WTC11 (cell line): ENCODE data around the gene CEBPB. TPM values are rescaled to one million over a fixed set of nuclear protein-coding genes. Genes with fewer than 3 reads are reported as not detected.
A peak's percentile ranks its signal among the peaks of the same experiment; 100 is the strongest.
"Not testable (repeated sequence)": the region's sequence is repeated elsewhere in the genome, so short reads cannot be mapped to it uniquely, and the experiment has no call there.

Experiments used
- ATAC-seq: fragments of 200-7000 bp; cut with Tn5 transposase; 2 replicates; pipeline ENCODE4 v1.10.0; 2021; ENCODE audit warnings: mild to moderate bottlenecking, moderate library complexity
- CTCF ChIA-PET: fragments of 300-600 bp; sonication (Branson Sonifier 250); formaldehyde crosslinking; loops from one replicate; lab custom pipeline; 2021; ENCODE audit warnings: antibody characterized with exemption; lab: Charles Lee
- POLR2A ChIA-PET: fragments of 350-600 bp; sonication (Branson Sonifier 250); formaldehyde crosslinking; loops from one replicate; lab custom pipeline; 2021; ENCODE audit warnings: antibody characterized with exemption; lab: Charles Lee
- DNase-seq: peaks from one replicate; pipeline ENCODE4 v3.0.0; 2021; ENCODE audit warnings: low spot score
- H3K27ac Mint-ChIP-seq: 2 replicates; pipeline ENCODE4 v1.8.0; 2021; ENCODE audit warnings: mixed read lengths
- H3K27me3 Mint-ChIP-seq: 2 replicates; pipeline ENCODE4 v1.8.0; 2021; ENCODE audit warnings: low read depth, mild to moderate bottlenecking, moderate library complexity, mixed read lengths
- H3K36me3 Mint-ChIP-seq: 2 replicates; pipeline ENCODE4 v1.8.0; 2021; ENCODE audit warnings: mixed read lengths
- H3K4me1 Mint-ChIP-seq: 2 replicates; pipeline ENCODE4 v1.8.0; 2022; ENCODE audit warnings: mixed read lengths
- H3K4me3 Mint-ChIP-seq: 2 replicates; pipeline ENCODE4 v1.8.0; 2021; ENCODE audit warnings: mild to moderate bottlenecking, moderate library complexity, mixed read lengths
- H3K9me3 Mint-ChIP-seq: 2 replicates; pipeline ENCODE4 v1.8.0; 2021; ENCODE audit warnings: mixed read lengths
- MXD4 ChIP-seq: fragments of 250-450 bp; sonication (Bioruptor Pico); IDR thresholded peaks from 2 replicates; pipeline ENCODE4 v1.8.0; 2021; ENCODE audit warnings: mild to moderate bottlenecking, moderate library complexity, borderline replicate concordance
- NFE2L1 ChIP-seq: sonication (generic); formaldehyde crosslinking; IDR thresholded peaks from 2 replicates; pipeline ENCODE4 v1.8.1; 2023; ENCODE audit warnings: missing genetic modification reagents
- NR1H2 ChIP-seq: sonication (generic); formaldehyde crosslinking; IDR thresholded peaks from 2 replicates; pipeline ENCODE4 v1.9.0; 2021; ENCODE audit warnings: mild to moderate bottlenecking, moderate library complexity, missing genetic modification reagents
- NR2C2 ChIP-seq: sonication (generic); formaldehyde crosslinking; IDR thresholded peaks from 2 replicates; pipeline ENCODE4 v1.8.0; 2022; ENCODE audit warnings: mild to moderate bottlenecking, missing genetic modification reagents
- NR3C1 ChIP-seq: sonication (generic); formaldehyde crosslinking; conservative IDR thresholded peaks from 2 replicates; pipeline ENCODE4 v1.8.1; 2023; ENCODE audit warnings: low read depth, mild to moderate bottlenecking, missing genetic modification reagents
- OVOL2 ChIP-seq: fragments of 250-450 bp; sonication (Bioruptor Pico); IDR thresholded peaks from 2 replicates; pipeline ENCODE4 v1.9.0; 2021; ENCODE audit warnings: mild to moderate bottlenecking, borderline replicate concordance
- RORB ChIP-seq: fragments of 250-450 bp; sonication (Bioruptor Pico); IDR thresholded peaks from 2 replicates; pipeline ENCODE4 v1.9.0; 2021; ENCODE audit warnings: mild to moderate bottlenecking
- SP1 ChIP-seq: sonication (generic); formaldehyde crosslinking; conservative IDR thresholded peaks from 2 replicates; pipeline ENCODE4 v1.8.1; 2022; ENCODE audit warnings: missing genetic modification reagents
- TEAD1 ChIP-seq: sonication (generic); formaldehyde crosslinking; IDR thresholded peaks from 2 replicates; pipeline ENCODE4 v1.8.0; 2022; ENCODE audit warnings: mild to moderate bottlenecking, missing genetic modification reagents
- ZBTB21 ChIP-seq: sonication (generic); formaldehyde crosslinking; IDR thresholded peaks from 2 replicates; pipeline ENCODE4 v1.8.1; 2023; ENCODE audit warnings: mild to moderate bottlenecking, missing genetic modification reagents, borderline replicate concordance
- ZNF138 ChIP-seq: sonication (generic); formaldehyde crosslinking; conservative IDR thresholded peaks from 2 replicates; pipeline ENCODE4 v1.8.1; 2022; ENCODE audit warnings: mild to moderate bottlenecking, moderate library complexity, missing genetic modification reagents
- ZNF219 ChIP-seq: sonication (generic); formaldehyde crosslinking; IDR thresholded peaks from 2 replicates; pipeline ENCODE4 v1.8.0; 2023; ENCODE audit warnings: missing genetic modification reagents, mild to moderate bottlenecking, borderline replicate concordance
- ZNF232 ChIP-seq: sonication (generic); formaldehyde crosslinking; IDR thresholded peaks from 2 replicates; pipeline ENCODE4 v1.8.0; 2022; ENCODE audit warnings: mild to moderate bottlenecking, missing genetic modification reagents
- ZNF317 ChIP-seq: sonication (generic); formaldehyde crosslinking; IDR thresholded peaks from 2 replicates; pipeline ENCODE4 v1.8.1; 2023; ENCODE audit warnings: low read depth, mild to moderate bottlenecking, moderate library complexity, missing genetic modification reagents, borderline replicate concordance
- ZNF671 ChIP-seq: fragments of 250-450 bp; sonication (Bioruptor Pico); IDR thresholded peaks from 2 replicates; pipeline ENCODE4 v1.8.0; 2021; ENCODE audit warnings: mild to moderate bottlenecking
- total RNA-seq: library from RNA; stranded (reverse); gene quantifications from 3 replicates; pipeline ENCODE4 v1.2.3, GENCODE V29; 2021
- TF ChIP-seq, protein P1 (sequence below): fragments of 250-450 bp; sonication (Bioruptor Pico); IDR thresholded peaks from 2 replicates; pipeline ENCODE4 v1.8.0; 2021; ENCODE audit warnings: mild to moderate bottlenecking
- TF ChIP-seq, protein P2 (sequence below): sonication (generic); formaldehyde crosslinking; IDR thresholded peaks from 2 replicates; pipeline ENCODE4 v1.8.1; 2023; ENCODE audit warnings: mild to moderate bottlenecking, missing genetic modification reagents, moderate library complexity
- TF ChIP-seq, protein P3 (sequence below): sonication (generic); formaldehyde crosslinking; IDR thresholded peaks from 2 replicates; pipeline ENCODE4 v1.8.1; 2023; ENCODE audit warnings: mild to moderate bottlenecking, moderate library complexity, missing genetic modification reagents
- TF ChIP-seq, protein P4 (sequence below): sonication (generic); formaldehyde crosslinking; IDR thresholded peaks from 2 replicates; pipeline ENCODE4 v1.8.1; 2022; ENCODE audit warnings: mild to moderate bottlenecking, moderate library complexity, missing genetic modification reagents
- TF ChIP-seq, protein P5 (sequence below): sonication (generic); formaldehyde crosslinking; conservative IDR thresholded peaks from 2 replicates; pipeline ENCODE4 v1.8.1; 2022; ENCODE audit warnings: mild to moderate bottlenecking, missing genetic modification reagents
- TF ChIP-seq, protein P6 (sequence below): sonication (generic); formaldehyde crosslinking; IDR thresholded peaks from 2 replicates; pipeline ENCODE4 v1.8.0; 2022; ENCODE audit warnings: mild to moderate bottlenecking, missing genetic modification reagents
- TF ChIP-seq, protein P7 (sequence below): sonication (generic); formaldehyde crosslinking; IDR thresholded peaks from 2 replicates; pipeline ENCODE4 v1.8.1; 2023; ENCODE audit warnings: mild to moderate bottlenecking, missing genetic modification reagents

CEBPB gene
- total RNA-seq, 1 experiment from 2014 or later = 29.1 TPM

DNA sequence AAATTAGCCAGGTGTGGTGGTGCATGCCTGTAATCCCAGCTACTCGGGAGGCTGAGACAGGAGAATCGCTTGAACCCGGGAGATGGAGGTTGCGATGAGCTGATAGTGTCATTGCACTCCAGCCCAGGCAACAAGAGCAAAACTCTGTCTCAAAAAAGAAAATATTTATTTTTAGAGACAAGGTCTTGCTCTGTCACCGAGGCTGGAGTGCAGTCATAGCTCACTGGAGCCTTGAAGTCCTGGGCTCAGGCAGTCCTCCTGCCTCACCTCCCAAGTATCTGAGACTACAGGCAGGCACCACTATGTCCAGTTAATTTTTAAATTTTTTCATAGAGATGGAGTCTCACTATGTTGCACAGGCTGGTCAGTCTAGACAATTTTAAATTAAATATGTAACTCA, 16.2 kb upstream of the CEBPB start (continued):
- TF ChIP-seq, protein P1, sequence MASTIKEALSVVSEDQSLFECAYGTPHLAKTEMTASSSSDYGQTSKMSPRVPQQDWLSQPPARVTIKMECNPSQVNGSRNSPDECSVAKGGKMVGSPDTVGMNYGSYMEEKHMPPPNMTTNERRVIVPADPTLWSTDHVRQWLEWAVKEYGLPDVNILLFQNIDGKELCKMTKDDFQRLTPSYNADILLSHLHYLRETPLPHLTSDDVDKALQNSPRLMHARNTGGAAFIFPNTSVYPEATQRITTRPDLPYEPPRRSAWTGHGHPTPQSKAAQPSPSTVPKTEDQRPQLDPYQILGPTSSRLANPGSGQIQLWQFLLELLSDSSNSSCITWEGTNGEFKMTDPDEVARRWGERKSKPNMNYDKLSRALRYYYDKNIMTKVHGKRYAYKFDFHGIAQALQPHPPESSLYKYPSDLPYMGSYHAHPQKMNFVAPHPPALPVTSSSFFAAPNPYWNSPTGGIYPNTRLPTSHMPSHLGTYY (CRISPR knock-in tag) = no peak
- no peak for TF ChIP-seq SP1 (CRISPR knock-in tag)
- no peak for TF ChIP-seq ZNF671 (CRISPR knock-in tag)
- no peak for TF ChIP-seq NR1H2
- TF ChIP-seq, protein P2, sequence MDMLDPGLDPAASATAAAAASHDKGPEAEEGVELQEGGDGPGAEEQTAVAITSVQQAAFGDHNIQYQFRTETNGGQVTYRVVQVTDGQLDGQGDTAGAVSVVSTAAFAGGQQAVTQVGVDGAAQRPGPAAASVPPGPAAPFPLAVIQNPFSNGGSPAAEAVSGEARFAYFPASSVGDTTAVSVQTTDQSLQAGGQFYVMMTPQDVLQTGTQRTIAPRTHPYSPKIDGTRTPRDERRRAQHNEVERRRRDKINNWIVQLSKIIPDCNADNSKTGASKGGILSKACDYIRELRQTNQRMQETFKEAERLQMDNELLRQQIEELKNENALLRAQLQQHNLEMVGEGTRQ (CRISPR knock-in tag) = no peak
- no peak for TF ChIP-seq NR3C1 (CRISPR knock-in tag)
- TF ChIP-seq MXD4 (CRISPR knock-in tag) = no peak
- TF ChIP-seq ZNF317 = no peak
- TF ChIP-seq, protein P3, sequence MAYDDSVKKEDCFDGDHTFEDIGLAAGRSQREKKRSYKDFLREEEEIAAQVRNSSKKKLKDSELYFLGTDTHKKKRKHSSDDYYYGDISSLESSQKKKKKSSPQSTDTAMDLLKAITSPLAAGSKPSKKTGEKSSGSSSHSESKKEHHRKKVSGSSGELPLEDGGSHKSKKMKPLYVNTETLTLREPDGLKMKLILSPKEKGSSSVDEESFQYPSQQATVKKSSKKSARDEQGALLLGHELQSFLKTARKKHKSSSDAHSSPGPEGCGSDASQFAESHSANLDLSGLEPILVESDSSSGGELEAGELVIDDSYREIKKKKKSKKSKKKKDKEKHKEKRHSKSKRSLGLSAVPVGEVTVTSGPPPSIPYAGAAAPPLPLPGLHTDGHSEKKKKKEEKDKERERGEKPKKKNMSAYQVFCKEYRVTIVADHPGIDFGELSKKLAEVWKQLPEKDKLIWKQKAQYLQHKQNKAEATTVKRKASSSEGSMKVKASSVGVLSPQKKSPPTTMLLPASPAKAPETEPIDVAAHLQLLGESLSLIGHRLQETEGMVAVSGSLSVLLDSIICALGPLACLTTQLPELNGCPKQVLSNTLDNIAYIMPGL (CRISPR knock-in tag) = no peak
- TF ChIP-seq ZBTB21 (CRISPR knock-in tag) = no peak
- TF ChIP-seq, protein P4, sequence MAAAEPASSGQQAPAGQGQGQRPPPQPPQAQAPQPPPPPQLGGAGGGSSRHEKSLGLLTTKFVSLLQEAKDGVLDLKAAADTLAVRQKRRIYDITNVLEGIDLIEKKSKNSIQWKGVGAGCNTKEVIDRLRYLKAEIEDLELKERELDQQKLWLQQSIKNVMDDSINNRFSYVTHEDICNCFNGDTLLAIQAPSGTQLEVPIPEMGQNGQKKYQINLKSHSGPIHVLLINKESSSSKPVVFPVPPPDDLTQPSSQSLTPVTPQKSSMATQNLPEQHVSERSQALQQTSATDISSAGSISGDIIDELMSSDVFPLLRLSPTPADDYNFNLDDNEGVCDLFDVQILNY = no peak
- TF ChIP-seq, protein P5, sequence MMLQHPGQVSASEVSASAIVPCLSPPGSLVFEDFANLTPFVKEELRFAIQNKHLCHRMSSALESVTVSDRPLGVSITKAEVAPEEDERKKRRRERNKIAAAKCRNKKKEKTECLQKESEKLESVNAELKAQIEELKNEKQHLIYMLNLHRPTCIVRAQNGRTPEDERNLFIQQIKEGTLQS (CRISPR knock-in tag) = no peak

DNA sequence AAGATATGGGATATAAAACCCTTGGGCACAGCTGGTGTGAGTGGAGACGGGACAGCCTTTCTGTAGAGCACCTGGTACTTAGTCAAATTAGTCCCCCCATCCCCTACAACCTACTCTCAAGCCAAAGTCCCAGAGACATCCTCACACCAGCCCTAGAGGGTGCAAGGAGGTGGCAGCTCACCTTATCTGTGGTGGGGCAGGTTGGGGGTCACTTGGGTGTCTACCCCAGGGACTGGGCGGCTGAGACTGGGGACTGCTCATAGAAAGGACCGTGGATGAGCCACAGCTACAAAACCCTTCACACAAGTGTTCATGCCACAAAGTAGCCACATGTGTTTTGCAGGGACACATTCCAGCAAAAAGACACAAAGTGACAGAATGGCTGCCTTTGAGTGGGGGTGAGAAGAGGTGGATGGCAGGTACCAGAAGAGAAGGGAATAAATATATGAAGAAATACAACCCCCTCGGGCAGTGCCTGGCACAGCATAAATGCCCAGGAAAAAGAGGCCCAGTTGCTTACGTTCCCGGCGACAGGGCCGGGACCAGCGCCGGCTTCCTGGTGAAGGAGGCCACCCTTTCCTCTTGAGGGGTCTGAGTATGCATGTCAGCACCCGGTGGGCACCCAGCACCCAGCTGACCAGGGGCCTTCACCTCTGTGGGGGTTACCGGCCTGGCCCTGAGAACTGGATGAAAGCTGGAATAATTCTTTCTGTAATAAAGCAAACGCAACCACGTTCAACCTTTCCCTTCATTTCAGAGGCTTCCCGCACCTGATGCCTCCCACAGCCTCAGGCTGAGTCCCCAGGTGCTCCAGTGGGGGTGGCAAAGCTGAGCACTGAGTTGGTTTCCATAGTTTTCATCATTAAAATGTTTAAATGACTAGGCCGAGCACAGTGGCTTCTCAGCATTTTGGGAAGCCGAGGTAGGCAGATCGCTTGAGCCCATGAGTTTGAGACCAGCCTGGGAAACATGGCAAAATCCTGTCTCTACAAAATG, 14.4 kb upstream of the CEBPB start:
- H3K9me3 Mint-ChIP-seq = no peaks in the 10 kb centered on the region
- H3K4me3 Mint-ChIP-seq = no peak overlapping the region
- ChIA-PET POLR2A (interaction anchor here (0.6 kb wide), 1 partner anchor 34 kb away, joined by 4 read pairs; no protein-coding TSS in a partner anchor), CTCF (interaction anchor here (0.6 to 5.8 kb wide), 3 partner anchors 54 to 197 kb away, joined by 3 to 101 read pairs (median 5); no protein-coding TSS in a partner anchor)
- no peak for ATAC-seq
- H3K36me3 Mint-ChIP-seq = no peaks in the 10 kb centered on the region; the same call in 1 of the 2 replicates
- H3K27me3 Mint-ChIP-seq = no peaks in the 10 kb centered on the region; the same call in 1 of the 2 replicates
- no peak for DNase-seq
- no peak overlapping the region for H3K27ac Mint-ChIP-seq
- TF ChIP-seq, protein P1 (CRISPR knock-in tag) = no peak
- TF ChIP-seq OVOL2 = no peak
- no peak for TF ChIP-seq RORB (CRISPR knock-in tag)
- TF ChIP-seq NR2C2 (CRISPR knock-in tag) = no peak
- TF ChIP-seq, protein P6, sequence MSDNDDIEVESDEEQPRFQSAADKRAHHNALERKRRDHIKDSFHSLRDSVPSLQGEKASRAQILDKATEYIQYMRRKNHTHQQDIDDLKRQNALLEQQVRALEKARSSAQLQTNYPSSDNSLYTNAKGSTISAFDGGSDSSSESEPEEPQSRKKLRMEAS (CRISPR knock-in tag) = no peak
- no peak for TF ChIP-seq NR1H2
- no peak for TF ChIP-seq ZBTB21 (CRISPR knock-in tag)
- no peak for TF ChIP-seq ZNF232 (CRISPR knock-in tag)
- no peak for TF ChIP-seq TEAD1 (CRISPR knock-in tag)
- no peak for TF ChIP-seq ZNF219 (CRISPR knock-in tag)
- TF ChIP-seq, protein P7, sequence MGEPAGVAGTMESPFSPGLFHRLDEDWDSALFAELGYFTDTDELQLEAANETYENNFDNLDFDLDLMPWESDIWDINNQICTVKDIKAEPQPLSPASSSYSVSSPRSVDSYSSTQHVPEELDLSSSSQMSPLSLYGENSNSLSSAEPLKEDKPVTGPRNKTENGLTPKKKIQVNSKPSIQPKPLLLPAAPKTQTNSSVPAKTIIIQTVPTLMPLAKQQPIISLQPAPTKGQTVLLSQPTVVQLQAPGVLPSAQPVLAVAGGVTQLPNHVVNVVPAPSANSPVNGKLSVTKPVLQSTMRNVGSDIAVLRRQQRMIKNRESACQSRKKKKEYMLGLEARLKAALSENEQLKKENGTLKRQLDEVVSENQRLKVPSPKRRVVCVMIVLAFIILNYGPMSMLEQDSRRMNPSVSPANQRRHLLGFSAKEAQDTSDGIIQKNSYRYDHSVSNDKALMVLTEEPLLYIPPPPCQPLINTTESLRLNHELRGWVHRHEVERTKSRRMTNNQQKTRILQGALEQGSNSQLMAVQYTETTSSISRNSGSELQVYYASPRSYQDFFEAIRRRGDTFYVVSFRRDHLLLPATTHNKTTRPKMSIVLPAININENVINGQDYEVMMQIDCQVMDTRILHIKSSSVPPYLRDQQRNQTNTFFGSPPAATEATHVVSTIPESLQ (CRISPR knock-in tag) = no peak
- no peak for TF ChIP-seq ZNF138 (CRISPR knock-in tag)
- TF ChIP-seq, protein P5 (CRISPR knock-in tag) = no peak
- TF ChIP-seq NFE2L1 (CRISPR knock-in tag) = no peak
- H3K4me1 Mint-ChIP-seq = peaks cover 17% of the 10 kb centered on the region

DNA sequence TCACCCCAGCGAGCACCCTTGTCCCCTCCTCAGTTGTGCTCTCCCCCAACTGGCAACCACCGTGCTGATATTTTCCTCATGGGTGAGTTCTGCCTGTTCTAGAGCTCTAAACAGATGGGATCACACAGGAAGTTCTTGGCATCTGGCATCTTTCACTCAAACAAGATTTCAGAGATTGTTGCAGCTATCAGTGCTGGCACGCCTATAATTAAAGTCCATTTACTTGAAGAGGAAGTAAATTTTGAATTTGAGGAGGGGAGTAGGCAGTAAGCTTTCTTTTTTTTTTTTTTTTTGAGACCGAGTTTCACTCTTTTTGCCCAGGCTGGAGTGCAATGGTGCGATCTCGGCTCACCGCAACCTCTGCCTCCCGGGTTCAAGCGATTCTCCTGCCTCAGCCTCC, 12.0 kb upstream of the CEBPB start:
- not testable (repeated sequence) for H3K4me1 Mint-ChIP-seq, H3K9me3 Mint-ChIP-seq, H3K4me3 Mint-ChIP-seq, H3K36me3 Mint-ChIP-seq, H3K27me3 Mint-ChIP-seq, DNase-seq, ATAC-seq
- ChIA-PET CTCF (interaction anchor here (0.5 to 5.8 kb wide), 73 partner anchors 9 to 1233 kb away, joined by 3 to 101 read pairs (median 4); partner anchors contain the start of genes CEBPB and PEDS1), POLR2A (interaction anchor here (0.7 to 1.2 kb wide), 2 partner anchors 26 to 36 kb away, joined by 4 to 6 read pairs; no protein-coding TSS in a partner anchor)
- peak overlapping the region; percentile 48; the same call in 1 of the 2 replicates for H3K27ac Mint-ChIP-seq
